ENCODE measurements around the gene POP4. TPM values are rescaled to one million over a fixed set of nuclear protein-coding genes. Genes with fewer than 3 reads are reported as not detected.

Gene POP4
- total and polyA plus RNA-seq, 9 of the 15 experiments (the other 6 are each of a cell fraction or from before 2014, with no cell fraction given), result 42.1 to 128 (median 99.0) TPM

GRCh38 chr19:29663861-29664752 is 58.0 kb downstream of the POP4 start:
- no peaks in the 10 kb centered on the region for H3K9me1 ChIP-seq (ENCODE audit: control insufficient read depth, insufficient read depth, low read length)
- no peaks in the 10 kb centered on the region; the same call in 1 of the 2 replicates for H4K20me1 ChIP-seq (replicated peaks; ENCODE audit: control insufficient read depth, insufficient read depth, low read length)
- peaks cover 4% of the 10 kb centered on the region; the same call in 1 of the 3 replicates for H3K36me3 ChIP-seq (ENCODE audit: control insufficient read depth, insufficient read depth, low read length)
- CTCF ChIA-PET (ENCODE audit: low intra/inter-chr PET ratio), result no interaction called here
- H3K4me1 ChIP-seq (replicated peaks in 1 of 2; ENCODE audit: control insufficient read depth in 2 of 2, insufficient read depth in 2 of 2, low read length in 2 of 2), result peaks cover 54 to 67% of the 10 kb centered on the region in 2 experiments
- 71% methylated on average over 15 of the region's 19 CpGs for WGBS (ENCODE audit: insufficient coverage, low coverage, missing lambda C conversion rate)
- DNase-seq (ENCODE audit: extremely low read depth in 1 of 4, low spot score in 3 of 4) (peak in 1 of 4 experiments; percentile 10), ATAC-seq (no peak), FAIRE-seq (no peak)
- peak overlapping the region; percentile 79 for H2AFZ ChIP-seq (ENCODE audit: low read depth, low read length)
- H3K27me3 ChIP-seq (ENCODE audit: control insufficient read depth in 2 of 2, insufficient read depth in 2 of 2, low read length in 2 of 2), result no peaks in the 10 kb centered on the region
- peak overlapping the region; percentile 66 for H3K4me2 ChIP-seq (ENCODE audit: insufficient read depth, low read length)
- BruUV-seq (replicated peaks), result no TSS peak
- H3K9ac ChIP-seq (ENCODE audit: insufficient read depth in 1 of 2, low read depth in 2 of 2, low read length in 2 of 2), result peak overlapping the region; percentile 69 to 96
- intact Hi-C loops (cut with micrococcal nuclease), result loop anchor here (5.0 kb wide), 1 partner anchor 37 kb away; no protein-coding TSS in a partner anchor
- peak overlapping the region; percentile 78 for H3K4me3 ChIP-seq
- POLR2A ChIA-PET, result interaction anchor here (0.5 to 1.3 kb wide), 5 partner anchors 14 to 52 kb away, joined by 3 to 4 read pairs (median 3); no protein-coding TSS in a partner anchor
- peak overlapping the region; percentile 83 for H3K27ac ChIP-seq (ENCODE audit: extremely low read depth, low read depth, low read length)
- H3K9me3 ChIP-seq (replicated peaks; ENCODE audit: control insufficient read depth, insufficient read depth, low read depth, low read length), result no peaks in the 10 kb centered on the region
- in situ Hi-C loops (cut with MboI), result no loop called here
- peaks cover 36% of the 10 kb centered on the region for H3K79me2 ChIP-seq (ENCODE audit: control insufficient read depth, insufficient read depth, low read length)
- TF ChIP-seq ATF1 (CRISPR knock-in tag; IDR thresholded peaks at IDR 0.05) (no peak), ATF1 (tag; IDR thresholded peaks at IDR 0.05) (no peak), ZNF395 (CRISPR knock-in tag; IDR thresholded peaks at IDR 0.05) (peak; percentile 73; the same call in 1 of the 2 replicates), SOX6 (IDR thresholded peaks at IDR 0.05) (no peak), TEAD2 (tag; IDR thresholded peaks at IDR 0.05) (no peak), NFYB (IDR thresholded peaks at IDR 0.05; ENCODE audit: extremely low read depth, insufficient read length) (no peak), ZBTB17 (CRISPR knock-in tag; IDR thresholded peaks at IDR 0.05) (no peak), L3MBTL2 (IDR thresholded peaks at IDR 0.05) (no peak), MLLT1 (IDR thresholded peaks at IDR 0.05) (peak in 1 of 2 experiments; percentile 48; a peak in 1 of 4 replicates), SRSF9 (IDR thresholded peaks at IDR 0.05; ENCODE audit: borderline replicate concordance, low read depth, low read length) (no peak), IRF2 (CRISPR knock-in tag; IDR thresholded peaks at IDR 0.05) (no peak), ZNF518B (CRISPR knock-in tag; IDR thresholded peaks at IDR 0.05) (no peak), HDAC3 (IDR thresholded peaks at IDR 0.05; ENCODE audit: borderline replicate concordance, partially characterized antibody) (no peak), FOXK2 (conservative IDR thresholded peaks at IDR 0.05 in 1 of 2, IDR thresholded peaks at IDR 0.05 in 1 of 2; ENCODE audit: low read depth in 2 of 2) (no peak), ZNF589 (CRISPR knock-in tag; IDR thresholded peaks at IDR 0.05; ENCODE audit: low read depth) (0 out of 2 replicates have a peak, but pooled peaks have one; percentile 33)

Measured in K562 (cell line).